Neuronal stem cell (in vitro differentiated cells): ENCODE measurements around the gene SMARCC2.
"Not testable (repeated sequence)": the region's sequence is repeated elsewhere in the genome, so short reads cannot be mapped to it uniquely, and the experiment has no call there.

ENCODE experiments used
- DNase-seq: peaks from one replicate; pipeline ENCODE4 v3.0.0-alpha.2; 2013; ENCODE audit warnings: low spot score
- H2AFZ ChIP-seq: one replicate; pipeline ENCODE4 v1.6.1; 2013; ENCODE audit warnings: mild to moderate bottlenecking, low read length, inconsistent platforms
- H2AK5ac ChIP-seq: 2 replicates; pipeline ENCODE4 v1.6.1; 2013; ENCODE audit warnings: low read depth, mild to moderate bottlenecking, inconsistent platforms, low read length, moderate library complexity, mixed read lengths
- H2BK120ac ChIP-seq: 2 replicates; pipeline ENCODE4 v1.6.1; 2013; ENCODE audit warnings: low read depth, mild to moderate bottlenecking, inconsistent platforms, low read length, moderate library complexity, mixed read lengths
- H2BK12ac ChIP-seq: one replicate; pipeline ENCODE4 v1.6.1; 2013; ENCODE audit warnings: low read length, inconsistent platforms
- H2BK15ac ChIP-seq: 2 replicates; pipeline ENCODE4 v1.6.1; 2013; ENCODE audit warnings: mild to moderate bottlenecking, low read length, inconsistent platforms, mixed read lengths
- H2BK5ac ChIP-seq: one replicate; pipeline ENCODE4 v1.6.1; 2013; ENCODE audit warnings: inconsistent platforms, mild to moderate bottlenecking, low read length, moderate library complexity
- H3K14ac ChIP-seq: one replicate; pipeline ENCODE4 v1.6.1; 2013; ENCODE audit warnings: low read length, inconsistent platforms
- H3K18ac ChIP-seq: 2 replicates; pipeline ENCODE4 v1.6.1; 2013; ENCODE audit warnings: low read length, inconsistent platforms
- H3K23ac ChIP-seq: 2 replicates; pipeline ENCODE4 v1.6.1; 2013; ENCODE audit warnings: low read depth, mild to moderate bottlenecking, mixed read lengths, low read length, inconsistent platforms; ENCODE audit not compliant: poor library complexity
- H3K27ac ChIP-seq: replicated peaks from 3 replicates; pipeline ENCODE4 v1.5.1; 2013; ENCODE audit warnings: low read length, inconsistent platforms
- H3K27me3 ChIP-seq, 3 experiments: 2 replicates each; pipeline ENCODE4 v1.6.1; 2013; ENCODE audit warnings: low read length in 3 of 3, mild to moderate bottlenecking in 2 of 3, inconsistent platforms in 1 of 3, low read depth in 1 of 3, mixed read lengths in 1 of 3, moderate library complexity in 1 of 3; ENCODE audit not compliant: control insufficient read depth in 3 of 3, insufficient read depth in 3 of 3
- H3K36me3 ChIP-seq, 2 donors: replicated peaks in 1 of 2; 2 replicates each; pipeline ENCODE4 v1.6.1; 2013; ENCODE audit warnings: low read length in 2 of 2; ENCODE audit not compliant: control insufficient read depth in 2 of 2, insufficient read depth in 2 of 2
- H3K4ac ChIP-seq: 2 replicates; pipeline ENCODE4 v1.6.1; 2013; ENCODE audit warnings: inconsistent platforms, mild to moderate bottlenecking, low read length, moderate library complexity
- H3K4me1 ChIP-seq, 2 donors: 1 replicate in 1 of 2; 2 replicates in 1 of 2; pipeline ENCODE4 v1.6.1; 2013; ENCODE audit warnings: low read length in 2 of 2, low read depth in 1 of 2; ENCODE audit not compliant: control insufficient read depth in 2 of 2, insufficient read depth in 1 of 2
- H3K4me2 ChIP-seq: one replicate; pipeline ENCODE4 v1.6.1; 2013; ENCODE audit warnings: mild to moderate bottlenecking, low read length, inconsistent platforms; ENCODE audit not compliant: insufficient read depth, poor library complexity, severe bottlenecking
- H3K4me3 ChIP-seq, 2 donors: 2 replicates each; pipeline ENCODE4 v1.5.1; 2013; ENCODE audit warnings: low read length in 2 of 2, mild to moderate bottlenecking in 2 of 2, inconsistent platforms in 1 of 2, moderate library complexity in 1 of 2
- H3K79me1 ChIP-seq: one replicate; pipeline ENCODE4 v1.6.1; 2013; ENCODE audit warnings: low read depth, mild to moderate bottlenecking, inconsistent platforms, low read length, moderate library complexity
- H3K9ac ChIP-seq: one replicate; pipeline ENCODE4 v1.6.1; 2013; ENCODE audit warnings: mild to moderate bottlenecking, low read depth, low read length, inconsistent platforms; ENCODE audit not compliant: poor library complexity
- H3K9me3 ChIP-seq, 2 donors: replicated peaks in 1 of 2; 2 replicates each; pipeline versions ENCODE3 to v1.6.1; 2013; ENCODE audit warnings: low read length in 2 of 2, mild to moderate bottlenecking in 2 of 2, inconsistent platforms in 1 of 2, low read depth in 1 of 2, mixed read lengths in 1 of 2, moderate library complexity in 1 of 2; ENCODE audit not compliant: control insufficient read depth in 2 of 2, insufficient read depth in 1 of 2
- H4K8ac ChIP-seq: one replicate; pipeline ENCODE4 v1.6.1; 2013; ENCODE audit warnings: low read depth, mild to moderate bottlenecking, inconsistent platforms, low read length, moderate library complexity
- H4K91ac ChIP-seq: one replicate; pipeline ENCODE4 v1.6.1; 2013; ENCODE audit warnings: low read length, low read depth, mild to moderate bottlenecking, inconsistent platforms; ENCODE audit not compliant: poor library complexity
- WGBS, 2 donors: extraction: QIAGEN DNeasy Blood & Tissue Kit; methylation state at CpG; one replicate each; pipeline ENCODE4 v1.1.7; 2013; ENCODE audit warnings: missing lambda C conversion rate in 2 of 2, mixed read lengths in 1 of 2; ENCODE audit not compliant: insufficient read length in 2 of 2, insufficient replicate concordance in 1 of 2; ENCODE audit errors: extremely low coverage in 2 of 2; 5-methylcytosine and 5-hydroxymethylcytosine counted together

SMARCC2 gene

DNA sequence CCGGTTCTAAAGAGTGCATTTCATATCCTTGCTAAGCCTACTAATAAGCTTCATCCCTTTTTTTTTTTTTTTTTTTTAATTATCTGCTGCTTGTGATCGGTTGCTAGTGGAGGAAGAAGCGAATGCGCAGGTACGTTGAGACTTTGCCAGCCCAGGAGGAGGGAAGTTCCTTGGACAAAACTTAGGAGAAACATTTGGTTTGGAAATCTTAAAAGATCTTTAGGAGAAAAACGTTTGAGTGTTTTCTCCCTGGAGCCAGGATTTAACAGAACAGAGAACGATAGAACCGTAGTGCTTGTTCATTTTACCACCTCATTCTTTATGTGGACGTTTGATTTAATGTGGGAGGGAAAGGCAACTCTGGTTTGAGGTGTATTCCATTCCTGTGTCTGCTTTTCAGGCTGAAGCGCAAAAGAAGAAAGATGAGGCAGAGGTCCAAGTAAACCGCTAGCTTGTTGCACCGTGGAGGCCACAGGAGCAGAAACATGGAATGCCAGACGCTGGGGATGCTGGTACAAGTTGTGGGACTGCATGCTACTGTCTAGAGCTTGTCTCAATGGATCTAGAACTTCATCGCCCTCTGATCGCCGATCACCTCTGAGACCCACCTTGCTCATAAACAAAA lies 72.1 kb downstream of the SMARCC2 start:
- H3K9me3 ChIP-seq, H2BK15ac ChIP-seq, H3K79me1 ChIP-seq, H3K23ac ChIP-seq, H3K14ac ChIP-seq, DNase-seq, H3K4ac ChIP-seq, H2BK12ac ChIP-seq, H4K8ac ChIP-seq, H2BK5ac ChIP-seq, H3K18ac ChIP-seq, H3K27me3 ChIP-seq, H2AFZ ChIP-seq, H4K91ac ChIP-seq, H2BK120ac ChIP-seq, H2AK5ac ChIP-seq: not testable (repeated sequence)
- peak overlapping the region; percentile 75 to 83 for H3K4me3 ChIP-seq
- H3K4me2 ChIP-seq = peak overlapping the region; percentile 72
- peak overlapping the region; percentile 70 for H3K27ac ChIP-seq
- H3K9ac ChIP-seq = peak overlapping the region; percentile 78
- H3K4me1 ChIP-seq = peaks cover 6 to 16% of the 10 kb centered on the region in 2 donors
- H3K36me3 ChIP-seq = peaks cover 24 to 58% of the 10 kb centered on the region in 2 donors
- no CpG with 5 or more reads among the region's 16 CpGs for WGBS, 2 donors

DNA sequence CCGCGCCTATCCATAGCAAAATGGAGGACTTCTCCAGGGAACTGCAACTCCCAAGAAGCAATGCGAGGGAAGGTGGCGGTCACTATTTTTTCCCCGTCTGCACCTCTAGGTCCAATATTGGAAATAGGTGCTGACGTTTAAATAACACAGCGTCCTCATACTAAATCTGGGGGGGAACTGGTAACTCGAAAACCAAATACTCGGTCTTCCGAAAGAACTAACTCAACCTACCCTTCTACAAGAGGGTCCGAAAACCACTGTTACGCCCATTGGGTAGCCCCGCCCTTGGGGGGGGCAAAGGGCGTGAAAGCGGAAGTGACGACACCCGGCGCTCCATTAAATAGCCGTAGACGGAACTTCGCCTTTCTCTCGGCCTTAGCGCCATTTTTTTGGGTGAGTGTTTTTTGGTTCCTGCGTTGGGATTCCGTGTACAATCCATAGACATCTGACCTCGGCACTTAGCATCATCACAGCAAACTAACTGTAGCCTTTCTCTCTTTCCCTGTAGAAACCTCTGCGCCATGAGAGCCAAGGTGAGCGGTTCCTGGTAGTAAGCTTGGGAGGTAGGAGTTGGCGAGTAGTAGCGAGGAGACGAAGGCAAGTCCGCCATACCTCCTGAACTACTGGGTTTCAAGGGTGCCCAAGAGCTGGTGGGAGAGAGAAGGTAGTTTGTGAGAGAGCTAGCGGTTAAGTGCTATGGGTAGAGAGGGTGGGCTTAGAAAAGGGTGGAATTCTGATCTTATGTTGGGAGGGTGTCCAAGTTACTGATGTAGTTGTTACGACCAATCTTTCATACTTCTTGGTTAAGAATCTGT lies 72.8 kb downstream of the SMARCC2 start, which contains the start of gene RPL41:
RPL41 (plus strand) TSS at position 367 of the 815 bp plus-strand sequence.
- no peak within 1 kb of the TSS for H4K91ac ChIP-seq
- DNase-seq = peak; percentile 95
- peaks cover 0 to 7% of the 10 kb centered on the region in 2 donors for H3K9me3 ChIP-seq
- H2BK12ac ChIP-seq = peak within 1 kb of the TSS; percentile 35
- H2AFZ ChIP-seq = peak within 1 kb of the TSS; percentile 81
- peak within 1 kb of the TSS; percentile 17 for H3K23ac ChIP-seq
- peak within 1 kb of the TSS; percentile 67 to 83 for H3K4me3 ChIP-seq
- H3K4ac ChIP-seq = no peak within 1 kb of the TSS
- peaks cover 25 to 57% of the 10 kb centered on the region in 2 donors for H3K36me3 ChIP-seq
- peak within 1 kb of the TSS; percentile 72 for H3K4me2 ChIP-seq
- no peak within 1 kb of the TSS for H2AK5ac ChIP-seq
- peak within 1 kb of the TSS; percentile 78 for H3K9ac ChIP-seq
- no peaks in the 10 kb centered on the region for H3K27me3 ChIP-seq
- H3K4me1 ChIP-seq = peaks cover 6 to 16% of the 10 kb centered on the region in 2 donors
- H3K79me1 ChIP-seq = no peaks in the 10 kb centered on the region
- no CpG with 5 or more reads among the region's 34 CpGs for WGBS, 2 donors
- no peak within 1 kb of the TSS for H2BK15ac ChIP-seq
- H3K14ac ChIP-seq = no peak within 1 kb of the TSS
- H3K27ac ChIP-seq = peak within 1 kb of the TSS; percentile 70
- no peak within 1 kb of the TSS for H2BK120ac ChIP-seq
- no peak within 1 kb of the TSS for H4K8ac ChIP-seq
- H2BK5ac ChIP-seq = no peak within 1 kb of the TSS
- H3K18ac ChIP-seq = peak within 1 kb of the TSS; percentile 32

DNA sequence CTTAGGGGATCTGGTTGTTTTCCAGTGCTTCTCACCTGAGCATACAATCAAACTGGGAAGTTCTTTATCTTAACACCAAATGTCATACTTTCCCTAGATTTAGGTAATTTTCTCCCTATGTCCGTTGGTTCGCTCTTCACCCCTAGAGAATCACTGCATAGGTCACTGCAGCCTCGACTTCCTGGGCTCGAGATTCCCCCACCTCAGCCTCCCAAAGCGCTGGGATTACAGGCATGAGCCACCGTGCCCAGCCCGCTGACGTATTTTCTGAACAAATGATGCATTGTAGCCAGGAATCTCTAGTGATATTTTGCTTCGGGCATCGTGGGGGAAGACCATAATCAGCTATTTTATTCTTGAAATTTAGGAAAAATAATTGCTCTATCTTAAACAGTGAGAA lies 74.0 kb downstream of the SMARCC2 start:
- no peak overlapping the region for H2BK15ac ChIP-seq
- no peak overlapping the region for H3K4ac ChIP-seq
- WGBS, 2 donors = no CpG with 5 or more reads among the region's 10 CpGs
- no peak overlapping the region for H4K8ac ChIP-seq
- no peak overlapping the region for H3K14ac ChIP-seq
- DNase-seq = no peak
- no peak overlapping the region for H2BK5ac ChIP-seq
- H2BK12ac ChIP-seq = no peak overlapping the region
- H3K23ac ChIP-seq = no peak overlapping the region
- H2BK120ac ChIP-seq = no peak overlapping the region
- H4K91ac ChIP-seq = no peak overlapping the region
- H3K79me1 ChIP-seq = peaks cover 2% of the 10 kb centered on the region
- H3K27me3 ChIP-seq = no peaks in the 10 kb centered on the region
- no peak overlapping the region for H3K27ac ChIP-seq
- H3K4me3 ChIP-seq = no peak overlapping the region
- H3K18ac ChIP-seq = no peak overlapping the region
- peaks cover 6 to 16% of the 10 kb centered on the region in 2 donors for H3K4me1 ChIP-seq
- peak overlapping the region; percentile 81 for H2AFZ ChIP-seq
- H3K9me3 ChIP-seq = peaks cover 0 to 7% of the 10 kb centered on the region in 2 donors
- peaks cover 25 to 57% of the 10 kb centered on the region in 2 donors for H3K36me3 ChIP-seq
- H3K9ac ChIP-seq = no peak overlapping the region
- no peak overlapping the region for H2AK5ac ChIP-seq
- H3K4me2 ChIP-seq = peak overlapping the region; percentile 51

- H2BK120ac ChIP-seq = no peak overlapping the region
- no peak overlapping the region for H4K91ac ChIP-seq
- no CpG with 5 or more reads among the region's 1 CpG for WGBS, 2 donors
- no peaks in the 10 kb centered on the region for H3K27me3 ChIP-seq
- no peak overlapping the region for H2BK5ac ChIP-seq
- H3K4ac ChIP-seq = no peak overlapping the region
- peaks cover 30 to 62% of the 10 kb centered on the region in 2 donors for H3K36me3 ChIP-seq
- H3K14ac ChIP-seq = no peak overlapping the region
- H3K9ac ChIP-seq = no peak overlapping the region
- no peak overlapping the region for H2BK15ac ChIP-seq
- H3K4me1 ChIP-seq = peaks cover 5 to 8% of the 10 kb centered on the region in 2 donors
- H4K8ac ChIP-seq = no peak overlapping the region
- no peak overlapping the region for H3K4me3 ChIP-seq
- H2AFZ ChIP-seq = no peak overlapping the region
- no peak overlapping the region for H3K18ac ChIP-seq
- no peak overlapping the region for H3K27ac ChIP-seq
- no peak overlapping the region for H3K23ac ChIP-seq
- H2BK12ac ChIP-seq = no peak overlapping the region
- DNase-seq = no peak
- no peak overlapping the region for H2AK5ac ChIP-seq
- peaks cover 0 to 7% of the 10 kb centered on the region in 2 donors for H3K9me3 ChIP-seq
- H3K4me2 ChIP-seq = no peak overlapping the region
- peaks cover 2% of the 10 kb centered on the region for H3K79me1 ChIP-seq
Observed at GRCh38 chr12:56114084-56114483, 75.2 kb downstream of the SMARCC2 start.
